ENCODE measurements around the gene NR2C1.
A peak's percentile ranks its signal among the peaks of the same experiment; 100 is the strongest.
"Not testable (repeated sequence)": the region's sequence is repeated elsewhere in the genome, so short reads cannot be mapped to it uniquely, and the experiment has no call there.

NR2C1 gene

DNA sequence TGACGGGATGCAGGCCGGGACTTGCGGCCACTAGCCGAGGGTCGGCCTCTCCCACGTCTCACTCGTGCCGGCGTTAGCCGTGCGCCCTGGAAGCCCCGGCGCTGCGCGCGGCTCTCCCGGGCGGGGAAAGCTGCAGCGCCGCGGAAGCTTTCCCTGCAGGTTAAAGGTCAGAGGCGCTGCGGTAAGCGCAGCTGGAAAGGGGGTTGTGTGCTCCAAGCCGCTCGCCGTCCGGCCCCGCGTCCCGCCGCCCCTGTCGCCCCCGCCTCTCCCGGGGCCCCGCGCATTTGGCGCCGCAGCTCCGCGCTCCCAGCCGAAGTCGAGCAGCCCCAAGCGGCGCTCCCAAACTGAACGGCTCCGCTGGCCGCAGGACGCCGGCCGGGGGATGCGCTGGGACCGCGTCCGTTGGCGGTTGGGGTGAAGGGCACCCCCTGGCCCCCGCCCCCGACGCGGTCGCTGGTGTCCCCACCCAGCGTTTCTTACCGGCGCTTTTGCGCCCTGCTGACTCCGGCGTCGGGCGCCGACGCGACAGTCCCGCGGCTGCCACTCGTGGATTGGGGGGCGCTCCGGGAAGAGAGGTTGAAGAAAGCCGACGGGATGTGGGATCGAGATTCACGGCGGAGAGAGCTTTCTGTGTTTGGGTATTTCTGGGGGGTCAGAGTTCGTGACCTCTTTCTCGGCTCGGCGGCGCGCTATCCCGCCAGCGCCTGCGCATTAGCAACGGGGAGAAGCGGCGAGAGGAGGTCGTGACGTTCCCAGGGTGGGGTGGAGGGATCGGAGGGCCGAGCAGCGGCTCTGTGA is at the start of gene NR2C1:
Gene NR2C1, minus strand, starts transcription at position 719 of the 798 bp plus-strand sequence. CDS start 6,234 bp downstream, outside the sequence.
- DNase-seq (ENCODE audit: low read depth in 2 of 2, low spot score in 1 of 2), result peak; percentile 66 to 80

DNA sequence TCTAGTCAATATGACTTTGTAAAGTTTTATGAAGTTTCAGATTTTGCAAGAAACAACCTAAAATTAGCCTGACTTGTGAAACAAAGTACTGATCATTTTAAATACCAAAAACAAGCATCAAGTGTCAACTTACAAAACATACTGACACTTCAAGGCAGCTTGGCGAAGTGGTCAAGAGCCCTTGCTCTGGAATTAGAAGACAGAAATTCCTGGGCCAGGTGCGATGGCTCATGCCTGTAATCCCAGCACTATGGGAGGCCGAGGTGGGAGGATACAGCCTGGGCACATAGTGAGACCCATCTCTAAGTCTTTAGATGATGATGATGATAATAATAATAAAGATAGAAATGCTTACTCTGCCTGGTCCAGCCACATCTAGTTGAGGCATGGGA is 45.4 kb upstream of the NR2C1 start:
- no peak for DNase-seq (ENCODE audit: low read depth in 2 of 2, low spot score in 1 of 2)

- no peak for DNase-seq (ENCODE audit: low read depth in 2 of 2, low spot score in 1 of 2)
Measured at GRCh38 chr12:95118138-95118787, 44.8 kb upstream of the NR2C1 start.

GRCh38 chr12:95117178-95117599 is 43.8 kb upstream of the NR2C1 start:
- peak; percentile 34 to 38 for DNase-seq (ENCODE audit: low read depth in 2 of 2, low spot score in 1 of 2)

GRCh38 chr12:95116773-95117172 is 43.4 kb upstream of the NR2C1 start:
- DNase-seq (ENCODE audit: low read depth in 2 of 2, low spot score in 1 of 2), result no peak

DNA sequence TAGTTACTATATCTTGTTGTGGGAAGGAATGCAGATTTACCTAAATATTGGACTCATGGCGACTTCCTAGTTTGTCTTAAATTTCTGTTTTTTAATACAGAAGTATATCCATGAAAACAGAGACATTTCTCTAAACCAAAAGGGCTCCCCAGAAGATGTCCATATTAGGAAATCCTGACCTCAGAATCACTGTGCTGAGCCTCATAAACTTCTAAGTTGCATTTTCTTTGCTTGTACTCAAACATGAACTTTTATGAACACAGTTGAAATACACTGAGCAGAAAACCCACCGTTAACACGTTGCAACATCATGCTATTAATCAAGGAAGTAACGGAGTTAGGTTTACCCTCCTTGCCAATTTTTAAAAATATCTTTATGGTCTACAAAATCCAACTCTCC is 42.9 kb upstream of the NR2C1 start:
- DNase-seq (ENCODE audit: low read depth in 2 of 2, low spot score in 1 of 2), result no peak

DNA sequence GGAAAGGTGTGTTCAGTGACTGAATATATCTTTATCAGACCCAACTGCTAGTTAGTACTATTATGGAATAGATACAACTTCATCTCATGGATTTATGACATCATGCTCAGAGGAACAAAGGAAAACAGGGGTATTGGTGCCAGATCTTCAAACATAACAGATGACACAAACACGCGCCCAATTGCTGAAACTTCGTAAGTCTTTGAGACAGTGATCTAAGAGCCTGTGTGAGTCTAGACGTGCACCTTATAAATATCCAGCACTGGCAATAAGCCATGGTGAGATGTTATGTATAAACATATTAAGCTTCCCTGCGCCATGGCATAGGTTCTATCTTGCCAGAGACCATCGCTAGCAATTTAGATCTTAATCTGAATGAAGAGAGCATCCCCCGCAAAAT is 42.2 kb upstream of the NR2C1 start:
- no peak for DNase-seq (ENCODE audit: low read depth in 2 of 2, low spot score in 1 of 2)

DNA sequence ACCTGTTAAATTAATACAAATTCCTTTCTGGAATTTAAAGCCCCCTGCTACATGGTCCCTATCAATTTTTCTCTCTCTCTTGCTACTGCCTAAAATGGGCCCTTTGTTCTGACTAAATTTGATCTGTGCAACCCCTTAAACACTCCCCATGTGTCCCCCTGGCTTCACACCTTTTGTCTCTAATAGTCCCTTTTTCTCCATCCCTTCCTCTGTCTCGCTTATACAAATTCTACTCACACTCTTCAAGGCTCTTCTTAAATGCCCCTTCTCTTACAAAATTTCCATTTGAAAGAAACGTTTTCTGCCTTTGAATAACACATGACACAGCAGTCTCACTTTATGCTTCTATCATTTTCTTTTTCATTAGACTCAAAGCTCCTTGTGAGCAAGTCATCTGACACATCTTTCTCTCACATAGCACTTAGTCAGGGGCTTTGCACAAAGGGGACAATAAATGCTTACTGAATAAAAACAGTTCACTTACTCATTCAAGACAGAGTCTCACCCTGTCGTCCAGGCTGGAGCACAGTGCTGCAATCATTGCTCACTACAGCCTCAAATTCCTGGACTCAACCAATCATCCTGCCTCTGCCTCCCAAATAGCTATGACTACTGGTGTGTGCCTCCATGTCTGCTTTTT is 41.5 kb upstream of the NR2C1 start:
- DNase-seq (ENCODE audit: low read depth in 2 of 2, low spot score in 1 of 2), result no peak

GRCh38 chr12:95107362-95107761 is 33.9 kb upstream of the NR2C1 start:
- DNase-seq (ENCODE audit: low read depth in 2 of 2, low spot score in 1 of 2), result no peak

GRCh38 chr12:95105540-95105939 is 32.1 kb upstream of the NR2C1 start:
- DNase-seq (ENCODE audit: low read depth in 2 of 2, low spot score in 1 of 2), result no peak

- DNase-seq (ENCODE audit: low read depth in 2 of 2, low spot score in 1 of 2), result no peak
Measured at GRCh38 chr12:95104919-95105452, 31.6 kb upstream of the NR2C1 start.

DNA sequence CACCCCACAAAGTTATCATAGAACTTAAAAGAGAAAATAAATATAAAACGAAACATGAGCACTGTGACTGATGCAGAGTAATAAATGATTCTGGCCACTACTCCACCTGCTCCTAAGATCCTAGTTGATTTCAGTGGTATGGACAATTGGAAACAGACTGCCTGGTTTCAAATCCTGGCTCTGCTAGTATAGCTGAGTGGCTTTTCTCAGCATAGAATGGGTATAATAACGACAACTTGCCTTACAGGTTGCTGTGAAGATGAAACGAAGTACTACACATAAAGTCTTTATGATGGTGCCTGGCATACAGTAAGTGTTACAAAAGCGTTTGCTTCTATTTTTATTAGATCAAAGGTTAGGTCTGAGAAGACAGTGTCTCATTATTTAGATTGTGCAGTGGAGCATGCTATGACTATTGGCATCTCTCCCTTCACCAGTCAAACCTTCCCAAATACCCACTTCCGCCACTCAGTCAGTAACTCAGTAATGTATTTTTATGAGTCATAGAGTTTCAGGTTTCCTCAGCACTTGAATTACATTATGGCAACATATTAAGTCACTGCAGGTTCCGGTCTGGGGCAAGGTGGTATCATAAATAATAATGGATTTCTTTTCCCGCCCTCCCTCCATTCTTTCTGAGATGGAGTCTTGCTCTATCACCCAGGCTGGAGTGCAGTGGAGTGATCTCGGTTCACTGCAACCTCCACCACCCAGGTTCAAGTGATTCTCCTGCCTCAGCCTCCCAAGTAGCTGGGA is 29.7 kb upstream of the NR2C1 start:
- DNase-seq (ENCODE audit: low read depth in 2 of 2, low spot score in 1 of 2), result no peak

DNA sequence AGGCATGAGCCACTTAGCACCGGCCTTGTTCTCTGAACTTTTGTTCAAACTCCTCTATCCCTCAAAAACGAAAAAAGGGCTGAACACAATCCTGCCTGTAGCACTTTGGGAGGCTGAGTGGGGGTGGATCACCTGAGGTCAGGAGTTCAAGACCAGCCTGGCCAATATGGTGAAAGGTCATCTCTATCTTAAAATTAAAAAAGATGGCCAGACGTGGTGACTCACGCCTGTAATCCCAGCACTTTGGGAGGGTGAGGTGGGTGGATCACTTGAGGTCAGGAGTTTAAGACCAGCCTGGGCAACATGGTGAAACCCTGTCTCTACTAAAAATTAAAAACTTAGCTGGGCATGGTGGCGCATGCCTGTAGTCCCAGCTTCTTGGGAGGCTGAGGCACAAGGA is 28.5 kb upstream of the NR2C1 start:
- DNase-seq (ENCODE audit: low read depth in 2 of 2, low spot score in 1 of 2), result not testable (repeated sequence)

GRCh38 chr12:95100264-95101190 is 27.1 kb upstream of the NR2C1 start:
- DNase-seq (ENCODE audit: low read depth in 2 of 2, low spot score in 1 of 2), result no peak

DNA sequence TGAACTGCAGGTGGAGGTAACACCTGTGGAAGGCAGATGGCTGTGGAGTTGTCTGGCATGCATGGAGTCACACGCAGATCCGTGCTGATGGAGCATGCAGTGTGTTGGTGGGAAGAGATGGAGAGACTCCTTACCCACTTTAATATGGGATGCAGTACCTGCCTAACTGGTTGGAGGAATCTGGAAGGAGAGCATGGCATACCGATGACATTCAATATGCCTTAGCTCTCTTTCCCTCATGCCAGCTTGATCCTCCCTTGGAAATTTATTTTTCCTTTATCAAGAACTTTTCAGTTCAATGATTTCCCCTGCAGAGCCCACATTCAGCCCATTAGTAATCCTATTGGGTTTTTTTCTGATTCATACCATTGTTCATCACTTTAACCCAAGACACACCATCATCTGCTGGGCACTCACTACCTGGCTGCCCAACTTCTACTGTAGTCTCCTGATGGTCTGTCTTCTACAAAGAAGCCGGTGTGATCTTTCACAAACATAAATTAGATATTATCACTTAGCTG is 25.9 kb upstream of the NR2C1 start:
- DNase-seq (ENCODE audit: low read depth in 2 of 2, low spot score in 1 of 2), result no peak

DNA sequence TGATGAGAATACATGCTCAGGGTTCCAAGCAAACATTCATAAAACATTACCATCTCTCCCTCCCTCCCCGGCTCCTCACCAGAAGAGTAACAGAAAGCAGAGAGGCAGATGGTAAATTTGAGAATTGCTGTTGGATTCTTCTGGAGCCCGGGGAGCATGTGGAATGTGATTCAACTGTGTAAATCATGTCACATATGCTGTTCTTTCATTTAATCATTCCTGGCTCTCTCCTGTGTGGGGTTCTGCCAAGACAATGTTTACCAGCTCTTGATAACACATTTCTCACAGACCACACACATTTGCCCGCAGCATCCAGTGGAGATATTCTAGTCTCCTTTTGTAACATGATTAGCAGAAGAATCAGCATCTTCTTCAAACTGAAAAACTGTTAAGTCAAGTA is 23.4 kb upstream of the NR2C1 start:
- no peak for DNase-seq (ENCODE audit: low read depth in 2 of 2, low spot score in 1 of 2)

DNA sequence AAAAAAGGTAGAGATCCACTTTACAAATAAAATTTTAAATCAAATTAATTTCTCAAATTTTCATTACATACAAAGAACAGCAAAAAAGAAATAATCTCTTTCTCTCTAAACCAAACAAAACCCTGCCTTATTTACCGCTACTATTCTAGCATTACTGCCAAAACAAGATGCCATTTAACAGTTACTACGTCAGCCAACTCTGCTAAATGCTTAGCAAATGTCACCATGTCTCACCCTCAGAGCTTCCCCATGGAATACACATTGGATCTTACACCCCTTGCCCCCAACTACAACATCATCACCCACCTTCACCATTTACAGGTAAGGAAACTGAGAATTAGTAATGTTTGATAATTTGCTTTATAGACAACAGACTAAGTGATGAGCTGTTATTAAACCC is 23.0 kb upstream of the NR2C1 start:
- no peak for DNase-seq (ENCODE audit: low read depth in 2 of 2, low spot score in 1 of 2)

DNA sequence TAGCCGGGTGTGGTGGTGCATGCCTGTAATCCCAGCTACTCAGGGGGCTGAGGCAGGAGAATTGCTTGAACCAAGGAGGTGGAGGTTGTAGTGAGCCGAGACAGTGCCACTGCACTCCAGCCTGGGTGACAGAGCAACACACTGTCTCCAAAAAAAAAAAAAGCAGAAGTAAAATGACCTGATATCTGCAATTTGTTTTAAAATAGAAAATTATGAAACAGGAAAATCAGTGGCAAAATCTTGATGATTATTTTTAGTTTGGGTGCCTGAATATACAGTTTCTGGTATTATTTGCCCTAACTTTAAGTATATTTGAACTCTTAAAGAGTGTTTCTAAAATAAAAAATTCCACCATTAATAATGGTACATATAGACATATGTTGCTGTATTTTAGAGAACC is 22.4 kb upstream of the NR2C1 start:
- not testable (repeated sequence) for DNase-seq (ENCODE audit: low read depth in 2 of 2, low spot score in 1 of 2)

GRCh38 chr12:95089462-95089861 is 16.0 kb upstream of the NR2C1 start:
- DNase-seq (ENCODE audit: low read depth in 2 of 2, low spot score in 1 of 2), result no peak

DNA sequence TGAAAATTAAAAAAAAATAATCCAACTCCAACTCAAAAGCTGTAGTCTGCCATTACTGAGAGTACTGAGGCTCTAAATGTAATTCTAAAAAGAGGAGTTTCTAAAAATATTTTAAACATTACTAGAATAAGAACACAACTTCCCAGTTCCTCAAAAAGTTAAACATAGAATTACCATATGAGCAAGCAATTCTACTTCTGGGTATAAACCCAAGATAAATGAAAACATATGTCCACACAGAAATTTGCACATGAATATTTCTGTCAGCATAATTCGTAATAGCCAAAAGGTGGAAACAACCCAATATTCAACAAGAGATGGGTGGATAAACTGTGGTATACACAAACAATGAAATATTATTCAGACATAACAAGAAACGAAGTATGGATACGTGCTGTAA is 15.0 kb upstream of the NR2C1 start:
- no peak for DNase-seq (ENCODE audit: low read depth in 2 of 2, low spot score in 1 of 2)

Measured in stimulated activated CD8-positive, alpha-beta memory T cell treated with anti-CD3 and anti-CD28 coated beads, Interleukin-4, amount 100 ng/mL, for 1 hour (primary cell).